Progenitor cell of endocrine pancreas (in vitro differentiated cells): ENCODE data around the gene JKAMP. TPM values are rescaled to one million over a fixed set of nuclear protein-coding genes. Genes with fewer than 3 reads are reported as not detected.

Source experiments
- DNase-seq: peaks from one replicate; pipeline ENCODE4 v3.0.0; 2021; ENCODE audit warnings: low spot score; ENCODE audit not compliant: unreplicated experiment
- H3K27ac Mint-ChIP-seq: 2 replicates; pipeline ENCODE4 v1.8.0; 2021; ENCODE audit warnings: mild to moderate bottlenecking, moderate library complexity, mixed read lengths
- H3K27me3 Mint-ChIP-seq: 2 replicates; pipeline ENCODE4 v1.8.0; 2021; ENCODE audit warnings: mixed read lengths
- H3K36me3 Mint-ChIP-seq: 2 replicates; pipeline ENCODE4 v1.8.0; 2022; ENCODE audit warnings: mixed read lengths; ENCODE audit not compliant: insufficient read depth
- H3K4me1 Mint-ChIP-seq: 2 replicates; pipeline ENCODE4 v1.8.0; 2021; ENCODE audit warnings: low read depth, mixed read lengths
- H3K4me3 Mint-ChIP-seq: 2 replicates; pipeline ENCODE4 v1.8.0; 2021; ENCODE audit warnings: low read depth, mild to moderate bottlenecking, moderate library complexity, mixed read lengths
- H3K9me3 Mint-ChIP-seq: 2 replicates; pipeline ENCODE4 v1.8.0; 2021; ENCODE audit warnings: low read depth, mixed read lengths
- CTCF ChIP-seq: fragments of 200-600 bp; sonication (generic); IDR thresholded peaks from one replicate; pipeline ENCODE4 v1.5.0; 2021; ENCODE audit warnings: antibody characterized with exemption, mild to moderate bottlenecking; ENCODE audit not compliant: unreplicated experiment
- total RNA-seq: library from RNA; stranded (reverse); gene quantifications from 2 replicates; pipeline ENCODE4 v1.2.1, GENCODE V29; 2021

Gene JKAMP
- total RNA-seq, 1 donor from 2014 or later, result 55.2 TPM

- no peaks in the 10 kb centered on the region for H3K9me3 Mint-ChIP-seq
- H3K4me3 Mint-ChIP-seq, result no peak overlapping the region
- no peaks in the 10 kb centered on the region for H3K27me3 Mint-ChIP-seq
- H3K36me3 Mint-ChIP-seq, result peaks cover 43% of the 10 kb centered on the region
- H3K27ac Mint-ChIP-seq, result no peak overlapping the region
- TF ChIP-seq CTCF, result no peak
- peaks cover 1% of the 10 kb centered on the region for H3K4me1 Mint-ChIP-seq
- no peak for DNase-seq
Measured at GRCh38 chr14:59492384-59492783, 8.1 kb downstream of the JKAMP start.

GRCh38 chr14:59500732-59501131, 16.4 kb downstream of the JKAMP start:
- no peak for DNase-seq
- Mint-ChIP-seq H3K4me1 (peaks cover 6% of the 10 kb centered on the region), H3K27ac (no peak overlapping the region), H3K4me3 (no peak overlapping the region), H3K9me3 (no peaks in the 10 kb centered on the region), H3K27me3 (no peaks in the 10 kb centered on the region), H3K36me3 (peaks cover 12% of the 10 kb centered on the region)
- no peak for TF ChIP-seq CTCF

- H3K9me3 Mint-ChIP-seq, result no peaks in the 10 kb centered on the region
- no peaks in the 10 kb centered on the region for H3K27me3 Mint-ChIP-seq
- TF ChIP-seq CTCF, result no peak
- no peak overlapping the region for H3K27ac Mint-ChIP-seq
- DNase-seq, result no peak
- H3K4me3 Mint-ChIP-seq, result no peak overlapping the region
- H3K4me1 Mint-ChIP-seq, result peaks cover 9% of the 10 kb centered on the region
- peaks cover 6% of the 10 kb centered on the region for H3K36me3 Mint-ChIP-seq
Measured at GRCh38 chr14:59503256-59503655, 18.9 kb downstream of the JKAMP start.

- Mint-ChIP-seq H3K4me1 (peaks cover 3% of the 10 kb centered on the region), H3K9me3 (no peaks in the 10 kb centered on the region), H3K27me3 (peaks cover 3% of the 10 kb centered on the region), H3K36me3 (peaks cover 6% of the 10 kb centered on the region), H3K27ac (no peak overlapping the region), H3K4me3 (no peak overlapping the region)
- peak; percentile 49 for DNase-seq
- TF ChIP-seq CTCF, result peak; percentile 80
Measured at GRCh38 chr14:59507063-59507751, 22.9 kb downstream of the JKAMP start.

GRCh38 chr14:59507752-59508103, 23.4 kb downstream of the JKAMP start:
- peaks cover 3% of the 10 kb centered on the region for H3K4me1 Mint-ChIP-seq
- H3K27me3 Mint-ChIP-seq, result peaks cover 3% of the 10 kb centered on the region
- no peak overlapping the region for H3K4me3 Mint-ChIP-seq
- H3K9me3 Mint-ChIP-seq, result no peaks in the 10 kb centered on the region
- no peak for TF ChIP-seq CTCF
- peaks cover 3% of the 10 kb centered on the region for H3K36me3 Mint-ChIP-seq
- no peak overlapping the region for H3K27ac Mint-ChIP-seq
- no peak for DNase-seq
